Neuron (in vitro differentiated cells): ENCODE results near the gene SLC47A2.
"Not testable (repeated sequence)": the region's sequence is repeated elsewhere in the genome, so short reads cannot be mapped to it uniquely, and the experiment has no call there.

Source experiments
- H2AFZ ChIP-seq: one replicate; pipeline ENCODE4 v1.6.1; 2013; ENCODE audit warnings: low read depth, mild to moderate bottlenecking, inconsistent platforms, low read length, moderate library complexity
- H3K27me3 ChIP-seq: one replicate; pipeline ENCODE4 v1.6.1; 2013; ENCODE audit warnings: low read length; ENCODE audit not compliant: insufficient read depth
- H3K36me3 ChIP-seq: one replicate; pipeline ENCODE4 v1.6.1; 2013; ENCODE audit warnings: low read length; ENCODE audit not compliant: insufficient read depth
- H3K4me1 ChIP-seq: one replicate; pipeline ENCODE4 v1.6.1; 2013; ENCODE audit warnings: low read length; ENCODE audit not compliant: insufficient read depth
- H3K4me3 ChIP-seq: 2 replicates; pipeline ENCODE4 v1.5.1; 2013; ENCODE audit warnings: mild to moderate bottlenecking, low read length, moderate library complexity
- H3K9me3 ChIP-seq: one replicate; pipeline ENCODE4 v1.6.1; 2013; ENCODE audit warnings: low read length

Gene SLC47A2

DNA sequence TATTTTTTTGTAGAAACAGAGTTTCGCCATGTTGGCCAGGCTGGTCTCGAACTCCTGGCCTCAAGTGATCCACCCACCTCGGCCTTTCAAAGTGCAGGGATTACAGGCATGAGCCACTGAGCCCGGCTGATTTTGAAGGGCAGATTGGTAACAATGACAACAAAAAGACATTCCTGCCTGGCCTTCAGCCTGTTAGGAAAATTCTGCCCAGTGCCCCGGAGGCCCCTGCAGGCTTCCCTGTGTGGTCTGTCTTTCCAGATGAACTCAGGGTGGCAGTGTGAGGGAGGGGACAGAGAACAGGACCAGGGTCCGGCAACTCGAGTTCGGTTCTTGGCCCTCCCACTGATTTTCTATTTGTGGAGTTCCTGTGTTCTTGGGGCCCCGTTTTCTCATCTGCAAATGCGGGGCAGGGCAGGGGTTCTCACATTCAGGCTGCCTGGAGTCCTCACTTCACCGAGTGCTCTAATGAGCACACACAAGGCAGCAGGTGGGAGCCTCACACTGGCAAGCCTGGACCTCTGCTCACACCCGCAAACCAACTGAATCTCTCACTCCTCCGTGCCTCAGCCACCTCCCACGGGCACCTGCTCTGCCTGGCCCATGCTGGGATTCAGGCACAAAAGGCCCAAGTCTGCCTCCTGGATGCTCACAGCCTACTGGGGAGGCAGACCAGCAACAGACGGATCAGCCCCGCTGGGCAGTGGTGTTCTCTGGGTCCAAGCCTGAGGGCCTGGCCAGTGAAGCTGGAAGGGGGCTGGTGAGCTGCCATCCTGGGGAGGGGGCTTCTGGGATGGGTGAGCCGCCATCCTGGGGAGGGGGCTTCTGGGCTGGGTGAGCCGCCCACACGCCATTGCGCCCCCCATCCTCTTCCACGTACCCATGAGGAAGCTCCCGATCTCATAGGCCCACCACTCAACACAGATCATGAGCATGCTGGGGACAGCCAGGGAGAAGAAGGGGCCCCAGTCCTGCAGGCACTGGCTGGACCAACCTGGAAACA lies 10.3 kb downstream of the SLC47A2 start:
- H3K4me1 ChIP-seq, result peaks cover 28% of the 10 kb centered on the region
- no peaks in the 10 kb centered on the region for H3K9me3 ChIP-seq
- no peaks in the 10 kb centered on the region for H3K27me3 ChIP-seq
- H3K36me3 ChIP-seq, result no peaks in the 10 kb centered on the region
- no peak overlapping the region for H2AFZ ChIP-seq
- no peak overlapping the region for H3K4me3 ChIP-seq

GRCh38 chr17:19705201-19705600 lies 11.2 kb downstream of the SLC47A2 start:
- Histone ChIP-seq H2AFZ (no peak overlapping the region), H3K9me3 (no peaks in the 10 kb centered on the region), H3K4me1 (peaks cover 28% of the 10 kb centered on the region)

DNA sequence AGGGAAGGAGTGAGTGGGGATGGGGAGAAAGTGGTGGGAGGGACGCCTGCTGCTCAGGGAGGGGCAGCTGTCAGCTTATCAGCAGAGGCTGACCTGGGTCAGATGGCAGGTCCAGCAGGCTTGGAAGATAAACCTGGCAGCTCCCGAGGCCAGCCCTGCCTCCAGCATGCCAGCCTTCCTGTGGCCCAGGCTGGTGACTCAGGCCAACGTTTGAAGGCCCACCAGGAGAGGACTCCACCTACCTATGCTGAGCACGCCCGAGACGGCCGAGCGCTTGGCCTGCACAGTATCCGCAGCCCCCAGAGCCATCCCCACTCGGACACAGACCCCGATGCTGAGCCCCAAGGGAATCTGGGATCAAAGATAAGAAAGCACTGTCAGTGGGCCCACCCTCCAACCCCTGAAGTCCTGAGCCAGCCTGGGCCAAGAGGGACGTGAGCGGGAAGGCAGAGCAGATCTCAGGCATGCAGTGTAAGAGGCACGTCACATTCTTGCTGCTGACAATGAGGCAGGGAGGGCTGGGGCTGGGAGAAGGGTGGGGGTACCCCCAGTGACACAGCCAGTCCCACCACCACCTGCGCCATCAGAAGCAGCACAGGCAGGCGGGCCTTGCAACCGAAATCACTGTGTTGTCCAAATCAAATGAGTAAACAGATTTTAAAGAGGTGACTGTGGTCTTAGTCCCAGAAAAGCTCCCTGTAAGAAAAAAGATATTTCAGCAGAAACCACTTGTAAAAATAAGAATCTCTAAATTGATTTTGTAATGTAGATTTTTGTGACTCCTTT lies 12.4 kb downstream of the SLC47A2 start:
- Histone ChIP-seq H3K9me3 (no peaks in the 10 kb centered on the region), H3K4me1 (peaks cover 28% of the 10 kb centered on the region), H3K4me3 (no peak overlapping the region), H3K36me3 (no peaks in the 10 kb centered on the region), H2AFZ (no peak overlapping the region), H3K27me3 (no peaks in the 10 kb centered on the region)

More at GRCh38 chr17:19705201-19705600, 11.2 kb downstream of the SLC47A2 start:
- Histone ChIP-seq H3K4me3 (no peak overlapping the region), H3K27me3 (no peaks in the 10 kb centered on the region), H3K36me3 (no peaks in the 10 kb centered on the region)

GRCh38 chr17:19703106-19703827 lies 13.1 kb downstream of the SLC47A2 start:
- no peaks in the 10 kb centered on the region for H3K36me3 ChIP-seq
- H3K27me3 ChIP-seq, result no peaks in the 10 kb centered on the region
- H2AFZ ChIP-seq, result no peak overlapping the region
- no peak overlapping the region for H3K4me3 ChIP-seq
- H3K4me1 ChIP-seq, result peaks cover 28% of the 10 kb centered on the region
- H3K9me3 ChIP-seq, result no peaks in the 10 kb centered on the region

DNA sequence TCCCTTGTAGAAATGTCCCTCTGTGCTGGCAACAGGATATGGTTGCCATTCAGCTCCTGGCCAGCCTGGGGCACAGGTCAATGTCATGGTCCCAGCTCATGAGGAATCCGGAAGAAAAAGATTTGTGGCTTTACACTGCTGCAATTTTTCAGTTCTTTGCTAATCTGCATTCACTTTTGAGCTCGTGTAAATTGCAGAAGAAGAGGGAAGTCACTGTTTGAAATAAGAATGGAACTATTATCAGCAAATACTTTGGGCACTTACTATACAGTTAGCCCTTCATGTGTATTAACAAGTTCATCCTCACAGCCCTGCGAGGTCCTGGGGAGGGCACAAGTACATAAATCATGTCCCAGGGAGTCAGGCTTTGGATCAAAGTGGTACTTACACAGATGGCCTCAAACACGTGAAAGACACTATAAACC lies 14.2 kb downstream of the SLC47A2 start:
- Histone ChIP-seq H3K4me1 (peaks cover 28% of the 10 kb centered on the region), H2AFZ (no peak overlapping the region), H3K36me3 (no peaks in the 10 kb centered on the region), H3K27me3 (no peaks in the 10 kb centered on the region), H3K9me3 (no peaks in the 10 kb centered on the region), H3K4me3 (no peak overlapping the region)

GRCh38 chr17:19686400-19687090 lies 29.8 kb downstream of the SLC47A2 start:
- H2AFZ ChIP-seq, result no peak overlapping the region
- no peak overlapping the region for H3K4me3 ChIP-seq
- no peaks in the 10 kb centered on the region for H3K9me3 ChIP-seq
- H3K27me3 ChIP-seq, result no peaks in the 10 kb centered on the region
- no peaks in the 10 kb centered on the region for H3K36me3 ChIP-seq
- no peaks in the 10 kb centered on the region for H3K4me1 ChIP-seq

DNA sequence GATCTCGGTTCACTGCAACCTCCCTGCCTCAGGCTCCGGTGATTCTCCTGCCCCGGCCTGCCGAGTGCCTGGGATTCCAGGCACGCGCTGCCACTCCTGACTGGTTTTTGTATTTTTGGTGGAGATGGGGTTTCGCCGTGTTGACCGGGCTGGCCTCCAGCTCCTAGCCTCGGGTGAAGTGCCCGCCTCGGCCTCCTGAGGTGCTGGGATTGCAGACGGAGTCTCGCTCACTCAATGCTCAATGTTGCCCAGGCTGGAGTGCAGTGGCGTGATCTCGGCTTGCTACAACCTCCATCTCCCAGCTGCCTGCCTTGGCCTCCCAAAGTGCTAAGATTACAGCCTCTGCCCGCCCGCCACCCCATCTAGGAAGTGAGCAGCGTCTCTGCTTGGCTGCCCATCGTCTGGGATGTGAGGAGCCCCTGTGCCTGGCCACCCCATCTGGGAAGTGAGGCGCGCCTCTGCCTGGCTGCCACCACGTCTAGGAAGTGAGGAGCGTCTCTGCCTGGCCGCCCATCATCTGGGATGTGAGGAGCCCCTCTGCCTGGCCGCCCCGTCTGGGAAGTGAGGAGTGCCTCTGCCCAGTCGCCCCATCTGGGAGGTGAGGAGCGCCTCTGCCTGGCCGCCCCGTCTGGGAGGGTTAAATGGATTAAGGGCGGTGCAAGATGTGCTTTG lies 31.3 kb downstream of the SLC47A2 start:
- H3K4me1 ChIP-seq, H3K4me3 ChIP-seq, H3K36me3 ChIP-seq, H3K9me3 ChIP-seq, H2AFZ ChIP-seq, H3K27me3 ChIP-seq: not testable (repeated sequence)

- H3K4me3 ChIP-seq, result no peak overlapping the region
- H3K36me3 ChIP-seq, result peaks cover 4% of the 10 kb centered on the region
- no peaks in the 10 kb centered on the region for H3K4me1 ChIP-seq
- H2AFZ ChIP-seq, result no peak overlapping the region
- no peaks in the 10 kb centered on the region for H3K27me3 ChIP-seq
- peaks cover under 1% of the 10 kb centered on the region for H3K9me3 ChIP-seq
Observed at GRCh38 chr17:19683117-19683516, 33.3 kb downstream of the SLC47A2 start.

DNA sequence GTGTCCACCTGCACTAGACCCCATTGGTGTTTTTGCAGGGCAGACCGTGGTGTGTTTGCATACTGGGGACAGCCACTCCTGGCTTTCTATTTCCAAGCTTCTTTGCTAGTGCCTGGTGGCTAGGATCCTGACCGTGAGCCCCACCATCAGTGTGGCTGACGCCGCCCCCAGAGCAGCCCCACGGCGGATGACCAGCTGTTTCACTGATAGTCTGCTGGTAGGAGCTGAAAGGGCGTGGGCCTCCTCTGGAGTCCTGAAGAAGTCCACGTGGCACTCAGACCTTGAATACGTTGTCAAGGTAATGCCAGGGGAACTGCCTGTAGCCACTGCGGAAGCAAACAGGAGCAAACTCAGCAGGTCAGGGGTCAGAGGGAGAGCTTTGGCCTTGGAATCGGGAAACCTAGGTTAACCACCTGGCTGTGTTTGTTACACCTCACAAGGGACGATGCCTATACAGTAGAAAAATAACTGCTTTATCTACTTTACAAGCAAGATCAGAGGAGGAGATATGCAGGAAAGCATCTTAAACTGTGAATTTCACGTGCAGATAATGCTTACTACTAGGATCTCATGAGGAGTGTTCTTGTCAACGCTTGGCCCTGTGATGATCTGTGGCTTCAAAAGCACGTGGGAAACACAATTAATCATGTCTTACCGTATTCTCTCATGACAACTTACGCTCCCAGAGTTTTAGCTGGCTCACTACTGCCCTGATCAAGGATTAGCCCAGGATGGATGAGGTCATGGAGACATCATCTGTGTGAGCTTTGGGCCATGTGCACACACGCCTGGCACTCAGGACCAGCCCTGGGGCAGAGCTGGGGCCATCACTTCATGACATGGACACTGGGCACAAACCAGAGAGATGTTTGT lies 37.6 kb downstream of the SLC47A2 start:
- H3K4me3 ChIP-seq, result no peak overlapping the region
- H3K27me3 ChIP-seq, result no peaks in the 10 kb centered on the region
- H3K9me3 ChIP-seq, result peaks cover 10% of the 10 kb centered on the region
- H3K4me1 ChIP-seq, result no peaks in the 10 kb centered on the region
- no peak overlapping the region for H2AFZ ChIP-seq
- H3K36me3 ChIP-seq, result peaks cover 14% of the 10 kb centered on the region

DNA sequence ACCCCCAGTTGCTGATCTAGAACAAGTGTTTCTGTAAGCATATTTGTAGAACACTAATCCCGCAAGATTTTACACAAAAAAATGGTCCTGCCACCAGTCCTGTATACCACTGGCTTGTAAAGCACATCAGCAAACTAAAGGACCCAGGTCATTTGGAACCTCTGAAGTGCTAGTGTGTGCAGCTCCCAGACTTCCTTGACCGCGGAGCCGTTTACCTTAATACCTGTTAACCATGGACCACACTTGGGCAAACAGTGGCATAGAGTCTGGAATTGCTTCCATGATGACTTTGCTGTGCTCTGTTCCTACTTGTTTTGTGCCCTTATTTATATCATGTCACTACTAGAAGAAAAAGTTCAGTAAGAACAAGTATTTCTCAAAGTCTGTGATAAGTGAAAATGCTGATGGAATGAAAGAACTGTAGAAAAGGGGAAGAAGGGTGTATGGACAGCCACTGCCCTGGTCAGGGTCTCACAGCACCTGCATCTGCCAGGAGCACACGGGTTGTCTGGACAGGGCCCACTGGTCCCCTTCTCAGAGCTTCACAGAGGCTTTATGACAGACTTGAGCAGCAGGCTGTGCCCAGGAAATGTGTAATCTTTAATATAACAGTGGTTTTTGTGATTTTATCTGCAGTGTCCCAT lies 38.5 kb downstream of the SLC47A2 start:
- Histone ChIP-seq H3K4me1 (no peaks in the 10 kb centered on the region), H3K9me3 (peaks cover 10% of the 10 kb centered on the region), H3K4me3 (no peak overlapping the region), H3K36me3 (peaks cover 16% of the 10 kb centered on the region), H3K27me3 (no peaks in the 10 kb centered on the region), H2AFZ (no peak overlapping the region)

DNA sequence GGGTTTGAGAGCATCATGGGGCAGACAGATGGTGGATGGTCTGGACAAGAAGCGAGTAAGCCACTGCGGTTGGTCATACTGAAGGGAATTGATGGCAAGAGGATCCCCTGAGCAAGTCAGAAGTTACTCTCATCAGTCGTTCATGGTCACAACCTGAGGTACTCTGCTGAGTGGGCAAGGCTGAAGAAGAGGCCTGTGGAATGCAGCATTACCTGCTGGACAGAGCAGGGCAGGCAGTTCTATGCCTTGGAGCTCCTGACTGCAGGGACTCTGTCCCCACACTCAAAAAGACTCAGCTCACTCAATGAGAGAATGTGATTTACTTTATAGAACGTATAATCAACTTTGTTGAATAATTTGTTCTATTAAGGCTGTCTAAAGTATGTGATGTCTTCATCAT lies 39.5 kb downstream of the SLC47A2 start:
- Histone ChIP-seq H3K4me1 (no peaks in the 10 kb centered on the region), H2AFZ (no peak overlapping the region), H3K9me3 (peaks cover 10% of the 10 kb centered on the region), H3K36me3 (peaks cover 21% of the 10 kb centered on the region), H3K4me3 (no peak overlapping the region), H3K27me3 (no peaks in the 10 kb centered on the region)
